Ectodermal cell (in vitro differentiated cells): ENCODE measurements around the gene TRPV3.

Experiments used
- H3K27ac ChIP-seq: 2 replicates; pipeline ENCODE4 v1.7.0; 2013; ENCODE audit warnings: mild to moderate bottlenecking, low read depth, low read length; ENCODE audit not compliant: insufficient read depth, poor library complexity, severe bottlenecking
- H3K27me3 ChIP-seq: 2 replicates; pipeline ENCODE4 v1.7.0; 2013; ENCODE audit warnings: mild to moderate bottlenecking, low read length; ENCODE audit not compliant: insufficient read depth, control insufficient read depth, poor library complexity, severe bottlenecking
- H3K36me3 ChIP-seq: one replicate; pipeline ENCODE4 v1.7.0; 2013; ENCODE audit warnings: low read length; ENCODE audit not compliant: control insufficient read depth, insufficient read depth
- H3K4me1 ChIP-seq: one replicate; pipeline ENCODE4 v1.7.0; 2013; ENCODE audit warnings: low read length; ENCODE audit not compliant: control insufficient read depth, insufficient read depth
- H3K4me3 ChIP-seq: 2 replicates; pipeline ENCODE4 v1.7.0; 2013; ENCODE audit warnings: low read depth, low read length, control low read depth; ENCODE audit not compliant: insufficient read depth
- H3K9me3 ChIP-seq: 2 replicates; pipeline ENCODE4 v1.7.0; 2013; ENCODE audit warnings: mild to moderate bottlenecking, low read length, moderate library complexity; ENCODE audit not compliant: control insufficient read depth
- whole genome bisulfite sequencing, 2 experiments: methylation state at CpG; one replicate each; pipeline ENCODE4 v1.1.7; 2013; ENCODE audit warnings: missing lambda C conversion rate in 2 of 2; 5-methylcytosine and 5-hydroxymethylcytosine counted together

The TRPV3 gene

GRCh38 chr17:3547628-3548027 is 10.0 kb downstream of the TRPV3 start:
- H3K9me3 ChIP-seq: no peaks in the 10 kb centered on the region
- no peak overlapping the region for H3K4me3 ChIP-seq
- no peaks in the 10 kb centered on the region for H3K27me3 ChIP-seq
- H3K4me1 ChIP-seq: peaks cover 3% of the 10 kb centered on the region
- no peak overlapping the region for H3K27ac ChIP-seq
- H3K36me3 ChIP-seq: no peaks in the 10 kb centered on the region
- 81 to 84% methylated on average over 11 of the region's 11 CpGs for WGBS, 2 experiments

- Histone ChIP-seq H3K36me3 (no peaks in the 10 kb centered on the region), H3K27me3 (no peaks in the 10 kb centered on the region), H3K4me3 (no peak overlapping the region), H3K9me3 (no peaks in the 10 kb centered on the region), H3K27ac (no peak overlapping the region), H3K4me1 (no peaks in the 10 kb centered on the region)
- WGBS, 2 experiments: 92 to 95% methylated on average over 8 of the region's 8 CpGs
Observed at GRCh38 chr17:3546997-3547396, 10.6 kb downstream of the TRPV3 start.

GRCh38 chr17:3546521-3546920 is 11.1 kb downstream of the TRPV3 start:
- Histone ChIP-seq H3K27me3 (no peaks in the 10 kb centered on the region), H3K9me3 (no peaks in the 10 kb centered on the region), H3K27ac (no peak overlapping the region), H3K36me3 (no peaks in the 10 kb centered on the region), H3K4me3 (no peak overlapping the region), H3K4me1 (no peaks in the 10 kb centered on the region)
- WGBS, 2 experiments: 95 to 97% methylated on average over 5 of the region's 5 CpGs

- Histone ChIP-seq H3K4me1 (no peaks in the 10 kb centered on the region), H3K36me3 (no peaks in the 10 kb centered on the region), H3K27me3 (no peaks in the 10 kb centered on the region), H3K4me3 (no peak overlapping the region), H3K9me3 (no peaks in the 10 kb centered on the region), H3K27ac (no peak overlapping the region)
- 83 to 87% methylated on average over 9 of the region's 9 CpGs for WGBS, 2 experiments
Observed at GRCh38 chr17:3545151-3545550, 12.5 kb downstream of the TRPV3 start.

GRCh38 chr17:3544365-3544764 is 13.2 kb downstream of the TRPV3 start:
- no peak overlapping the region for H3K27ac ChIP-seq
- 89 to 92% methylated on average over 5 of the region's 5 CpGs for WGBS, 2 experiments
- no peaks in the 10 kb centered on the region for H3K4me1 ChIP-seq
- H3K4me3 ChIP-seq: no peak overlapping the region
- no peaks in the 10 kb centered on the region for H3K36me3 ChIP-seq
- no peaks in the 10 kb centered on the region for H3K9me3 ChIP-seq
- no peaks in the 10 kb centered on the region for H3K27me3 ChIP-seq

GRCh38 chr17:3543453-3543852 is 14.2 kb downstream of the TRPV3 start:
- no peak overlapping the region for H3K4me3 ChIP-seq
- H3K4me1 ChIP-seq: no peaks in the 10 kb centered on the region
- no peaks in the 10 kb centered on the region for H3K27me3 ChIP-seq
- 90 to 93% methylated on average over 10 of the region's 10 CpGs for WGBS, 2 experiments
- H3K27ac ChIP-seq: no peak overlapping the region
- no peaks in the 10 kb centered on the region for H3K36me3 ChIP-seq
- no peaks in the 10 kb centered on the region for H3K9me3 ChIP-seq

GRCh38 chr17:3542410-3543088 is 15.1 kb downstream of the TRPV3 start:
- 90 to 91% methylated on average over 16 of the region's 16 CpGs for WGBS, 2 experiments
- no peaks in the 10 kb centered on the region for H3K27me3 ChIP-seq
- no peaks in the 10 kb centered on the region for H3K4me1 ChIP-seq
- H3K27ac ChIP-seq: no peak overlapping the region
- H3K4me3 ChIP-seq: no peak overlapping the region
- no peaks in the 10 kb centered on the region for H3K36me3 ChIP-seq
- H3K9me3 ChIP-seq: no peaks in the 10 kb centered on the region

GRCh38 chr17:3539881-3540540 is 17.6 kb downstream of the TRPV3 start:
- WGBS, 2 experiments: 85 to 88% methylated on average over 5 to 7 of the region's 8 CpGs
- Histone ChIP-seq H3K9me3 (no peaks in the 10 kb centered on the region), H3K36me3 (no peaks in the 10 kb centered on the region), H3K27me3 (no peaks in the 10 kb centered on the region), H3K27ac (no peak overlapping the region), H3K4me1 (no peaks in the 10 kb centered on the region), H3K4me3 (no peak overlapping the region)

- Histone ChIP-seq H3K36me3 (no peaks in the 10 kb centered on the region), H3K27ac (no peak overlapping the region), H3K27me3 (no peaks in the 10 kb centered on the region), H3K4me3 (no peak overlapping the region), H3K4me1 (peaks cover 6% of the 10 kb centered on the region), H3K9me3 (no peaks in the 10 kb centered on the region)
- 87 to 90% methylated on average over 5 of the region's 5 CpGs for WGBS, 2 experiments
Observed at GRCh38 chr17:3536716-3537115, 20.9 kb downstream of the TRPV3 start.

- H3K4me1 ChIP-seq: peaks cover 19% of the 10 kb centered on the region
- H3K27ac ChIP-seq: peak overlapping the region; percentile 71
- H3K4me3 ChIP-seq: peak overlapping the region; percentile 31
- H3K9me3 ChIP-seq: no peaks in the 10 kb centered on the region
- no peaks in the 10 kb centered on the region for H3K27me3 ChIP-seq
- WGBS, 2 experiments: 12 to 13% methylated on average over 44 of the region's 44 CpGs
- H3K36me3 ChIP-seq: no peaks in the 10 kb centered on the region
Observed at GRCh38 chr17:3535253-3535995, 22.2 kb downstream of the TRPV3 start.
